ENCODE data around the gene NRCAM.

NRCAM gene

GRCh38 chr7:108326938-108327337, 129.3 kb downstream of the NRCAM start:
- Histone ChIP-seq H3K27me3 (no peaks in the 10 kb centered on the region), H3K4me1 (ENCODE audit: control insufficient read depth in 1 of 2, insufficient read depth in 1 of 2, low read depth in 1 of 2, low read length in 1 of 2) (no peaks in the 10 kb centered on the region), H3K27ac (no peak overlapping the region), H3K4me3 (ENCODE audit: low read depth in 1 of 2, low read length in 1 of 2) (no peak overlapping the region), H3K36me3 (no peaks in the 10 kb centered on the region), H3K9me3 (no peaks in the 10 kb centered on the region)
- TF ChIP-seq, protein P1, sequence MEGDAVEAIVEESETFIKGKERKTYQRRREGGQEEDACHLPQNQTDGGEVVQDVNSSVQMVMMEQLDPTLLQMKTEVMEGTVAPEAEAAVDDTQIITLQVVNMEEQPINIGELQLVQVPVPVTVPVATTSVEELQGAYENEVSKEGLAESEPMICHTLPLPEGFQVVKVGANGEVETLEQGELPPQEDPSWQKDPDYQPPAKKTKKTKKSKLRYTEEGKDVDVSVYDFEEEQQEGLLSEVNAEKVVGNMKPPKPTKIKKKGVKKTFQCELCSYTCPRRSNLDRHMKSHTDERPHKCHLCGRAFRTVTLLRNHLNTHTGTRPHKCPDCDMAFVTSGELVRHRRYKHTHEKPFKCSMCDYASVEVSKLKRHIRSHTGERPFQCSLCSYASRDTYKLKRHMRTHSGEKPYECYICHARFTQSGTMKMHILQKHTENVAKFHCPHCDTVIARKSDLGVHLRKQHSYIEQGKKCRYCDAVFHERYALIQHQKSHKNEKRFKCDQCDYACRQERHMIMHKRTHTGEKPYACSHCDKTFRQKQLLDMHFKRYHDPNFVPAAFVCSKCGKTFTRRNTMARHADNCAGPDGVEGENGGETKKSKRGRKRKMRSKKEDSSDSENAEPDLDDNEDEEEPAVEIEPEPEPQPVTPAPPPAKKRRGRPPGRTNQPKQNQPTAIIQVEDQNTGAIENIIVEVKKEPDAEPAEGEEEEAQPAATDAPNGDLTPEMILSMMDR (IDR thresholded peaks at IDR 0.05), result no peak

GRCh38 chr7:108324053-108325038, 131.9 kb downstream of the NRCAM start:
- Histone ChIP-seq H3K36me3 (no peaks in the 10 kb centered on the region), H3K4me1 (ENCODE audit: control insufficient read depth in 1 of 2, insufficient read depth in 1 of 2, low read depth in 1 of 2, low read length in 1 of 2) (no peaks in the 10 kb centered on the region), H3K4me3 (ENCODE audit: low read depth in 1 of 2, low read length in 1 of 2) (no peak overlapping the region), H3K9me3 (no peaks in the 10 kb centered on the region), H3K27me3 (no peaks in the 10 kb centered on the region), H3K27ac (no peak overlapping the region)
- TF ChIP-seq, protein P1 (IDR thresholded peaks at IDR 0.05), result no peak

GRCh38 chr7:108322925-108323832, 133.1 kb downstream of the NRCAM start:
- no peak overlapping the region for H3K4me3 ChIP-seq (ENCODE audit: low read depth in 1 of 2, low read length in 1 of 2)
- H3K9me3 ChIP-seq, result no peaks in the 10 kb centered on the region
- no peaks in the 10 kb centered on the region for H3K27me3 ChIP-seq
- H3K36me3 ChIP-seq, result no peaks in the 10 kb centered on the region
- H3K4me1 ChIP-seq (ENCODE audit: control insufficient read depth in 1 of 2, insufficient read depth in 1 of 2, low read depth in 1 of 2, low read length in 1 of 2), result no peaks in the 10 kb centered on the region
- no peak overlapping the region for H3K27ac ChIP-seq
- TF ChIP-seq, protein P1 (IDR thresholded peaks at IDR 0.05), result no peak

- Histone ChIP-seq H3K27ac (no peak overlapping the region), H3K9me3 (no peaks in the 10 kb centered on the region), H3K27me3 (no peaks in the 10 kb centered on the region), H3K4me3 (ENCODE audit: low read depth in 1 of 2, low read length in 1 of 2) (no peak overlapping the region), H3K4me1 (ENCODE audit: control insufficient read depth in 1 of 2, insufficient read depth in 1 of 2, low read depth in 1 of 2, low read length in 1 of 2) (no peaks in the 10 kb centered on the region), H3K36me3 (no peaks in the 10 kb centered on the region)
- TF ChIP-seq, protein P1 (IDR thresholded peaks at IDR 0.05), result no peak
Measured at GRCh38 chr7:108322046-108322445, 134.2 kb downstream of the NRCAM start.

- Histone ChIP-seq H3K36me3 (no peaks in the 10 kb centered on the region), H3K9me3 (no peaks in the 10 kb centered on the region), H3K4me3 (ENCODE audit: low read depth in 1 of 2, low read length in 1 of 2) (no peak overlapping the region), H3K27ac (no peak overlapping the region), H3K27me3 (no peaks in the 10 kb centered on the region), H3K4me1 (ENCODE audit: control insufficient read depth in 1 of 2, insufficient read depth in 1 of 2, low read depth in 1 of 2, low read length in 1 of 2) (no peaks in the 10 kb centered on the region)
- TF ChIP-seq, protein P1 (IDR thresholded peaks at IDR 0.05), result no peak
Measured at GRCh38 chr7:108321359-108321758, 134.9 kb downstream of the NRCAM start.
